GM21717 (cell line): ENCODE results near the gene CREB5.

Experiments used
- ATAC-seq: cut with Tn5 transposase; IDR thresholded peaks from one replicate; pipeline ENCODE4 v1.9.1; 2021; ENCODE audit warnings: mild to moderate bottlenecking, moderate library complexity; ENCODE audit not compliant: unreplicated experiment

The CREB5 gene

GRCh38 chr7:28702171-28702570 lies 289.9 kb downstream of the CREB5 start:
- no peak for ATAC-seq

GRCh38 chr7:28703037-28703765 lies 290.9 kb downstream of the CREB5 start:
- ATAC-seq, result no peak

DNA sequence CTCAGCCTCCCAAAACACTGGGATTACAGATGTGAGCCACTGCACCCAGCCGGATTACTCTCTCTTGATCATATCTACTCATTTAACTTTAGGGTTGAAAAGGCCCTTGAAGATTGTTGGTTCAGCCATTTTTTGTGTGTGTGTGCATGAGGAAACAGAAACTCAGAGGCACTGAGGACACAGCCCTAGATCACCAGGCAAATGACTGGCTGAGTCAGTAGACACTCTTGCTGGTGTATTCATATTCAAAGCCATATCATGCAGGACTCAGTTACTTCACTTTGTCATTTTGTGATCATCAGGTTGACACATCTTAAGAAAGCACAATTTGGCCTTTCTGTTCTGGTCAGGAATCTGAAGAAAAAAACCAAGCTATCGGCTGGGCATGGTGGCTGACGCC lies 292.4 kb downstream of the CREB5 start:
- ATAC-seq, result no peak

- ATAC-seq, result peak; percentile 85
Observed at GRCh38 chr7:28705350-28705749, 293.0 kb downstream of the CREB5 start.

DNA sequence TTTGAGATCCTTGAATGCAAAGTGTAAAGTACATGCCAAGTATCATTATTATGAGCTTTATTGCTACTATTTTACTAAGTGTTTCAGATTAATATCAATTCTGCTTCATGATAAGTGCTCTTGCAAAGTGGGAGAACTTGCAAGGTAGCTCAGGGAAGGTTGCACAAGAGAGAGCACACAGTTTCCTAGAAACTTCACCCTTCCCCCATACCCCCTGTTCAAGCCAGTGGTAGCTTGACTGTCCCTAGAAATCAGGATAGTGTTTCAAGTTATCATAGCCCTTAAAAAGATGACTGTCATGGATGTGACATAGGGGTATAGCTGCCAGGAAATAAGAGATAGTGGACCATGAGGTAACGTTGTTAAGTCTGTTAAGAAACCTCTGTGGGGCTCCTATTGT lies 294.3 kb downstream of the CREB5 start:
- ATAC-seq, result no peak

GRCh38 chr7:28707291-28707690 lies 295.0 kb downstream of the CREB5 start:
- ATAC-seq, result no peak

DNA sequence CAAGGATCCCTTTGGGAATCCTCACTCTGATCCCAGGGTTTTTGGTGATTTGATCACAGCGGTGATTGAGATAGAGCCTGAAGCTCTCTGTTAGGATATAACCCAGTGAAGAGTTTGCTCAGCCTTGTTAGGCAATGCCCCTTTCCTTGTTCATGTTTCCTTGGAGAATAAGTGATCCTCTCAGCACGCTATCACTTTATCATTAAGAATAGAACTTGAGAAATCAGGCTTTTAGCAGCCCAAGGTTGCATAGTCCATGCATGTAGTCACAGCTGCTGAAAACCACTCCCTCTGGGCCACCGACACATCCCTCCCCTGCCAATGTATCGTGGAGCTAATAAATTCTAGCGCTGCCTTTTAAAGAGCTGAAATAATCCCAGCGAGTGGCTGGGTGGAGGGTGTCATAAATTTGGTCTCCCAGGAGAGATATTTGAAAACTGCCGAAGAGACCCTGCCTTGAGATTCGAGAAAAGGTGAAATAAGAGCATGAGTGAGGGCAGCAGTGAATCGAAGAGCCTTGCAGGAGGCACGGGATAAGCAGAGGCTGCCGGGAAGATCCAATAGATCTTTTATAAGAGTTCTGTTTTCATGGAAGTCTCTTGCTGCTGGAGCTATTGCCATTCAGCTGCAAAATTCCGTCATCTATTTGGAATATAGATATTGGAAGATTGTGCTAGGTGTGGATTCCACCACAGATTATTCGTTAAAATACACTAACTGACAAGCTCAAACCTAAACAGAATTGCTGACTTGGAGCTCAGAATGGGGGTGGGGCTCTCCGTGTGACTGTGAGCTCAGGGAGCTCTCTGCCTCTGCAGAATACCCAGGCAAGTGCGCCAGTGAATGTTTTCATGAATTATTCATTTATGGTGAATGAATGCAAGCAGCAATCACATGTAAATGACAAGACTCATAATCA lies 296.0 kb downstream of the CREB5 start:
- no peak for ATAC-seq

GRCh38 chr7:28709748-28710147 lies 297.4 kb downstream of the CREB5 start:
- no peak for ATAC-seq

DNA sequence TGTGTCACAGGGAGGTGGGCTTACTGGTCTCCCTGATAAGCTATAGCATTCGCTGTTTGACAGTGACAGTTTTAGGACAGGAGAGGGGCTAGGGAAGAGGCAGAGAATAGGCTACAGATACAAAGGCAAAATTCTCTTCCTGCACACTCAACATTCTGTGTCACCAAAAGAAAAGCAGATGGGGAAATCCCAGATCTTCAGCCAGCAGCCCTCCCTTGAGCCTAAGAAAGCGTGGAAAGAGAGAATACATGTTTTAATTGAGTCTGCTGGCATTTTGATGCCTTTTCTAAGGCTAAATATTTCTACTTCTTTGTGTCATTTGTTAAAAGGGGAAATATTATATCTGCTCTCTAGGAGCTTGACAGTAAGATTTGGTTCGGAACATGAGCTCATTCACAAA lies 298.8 kb downstream of the CREB5 start:
- ATAC-seq, result no peak

DNA sequence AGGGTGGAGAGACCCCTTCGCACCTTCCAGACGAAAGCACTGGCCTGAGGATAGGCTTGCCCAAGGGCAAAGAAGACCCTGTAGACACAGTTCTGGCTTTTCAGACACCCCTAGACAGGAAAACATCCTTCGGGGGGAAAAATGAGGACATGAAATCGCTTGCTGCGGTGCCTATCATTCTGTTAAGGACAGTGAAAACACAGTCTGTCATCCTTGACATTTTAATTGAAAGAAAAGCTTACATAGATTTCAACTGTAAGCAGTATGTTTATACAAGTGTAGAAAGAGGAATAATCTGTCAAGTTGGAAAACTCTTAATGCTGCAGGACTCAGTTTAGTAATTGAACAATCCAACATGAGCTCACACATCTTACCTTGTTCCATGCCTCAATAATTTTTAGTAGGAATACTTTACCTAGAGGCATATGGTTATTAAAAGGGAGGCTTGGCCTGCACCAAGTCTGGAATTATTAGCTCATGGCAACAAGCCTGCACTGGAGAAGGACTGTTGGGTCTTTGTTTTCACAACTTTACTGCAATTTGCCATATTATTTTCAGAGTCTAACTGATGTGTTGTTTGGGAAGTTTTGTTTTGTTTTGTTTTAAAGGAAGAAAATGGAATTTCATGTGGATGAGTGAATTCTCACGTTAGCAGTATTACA lies 302.3 kb downstream of the CREB5 start:
- ATAC-seq, result no peak

DNA sequence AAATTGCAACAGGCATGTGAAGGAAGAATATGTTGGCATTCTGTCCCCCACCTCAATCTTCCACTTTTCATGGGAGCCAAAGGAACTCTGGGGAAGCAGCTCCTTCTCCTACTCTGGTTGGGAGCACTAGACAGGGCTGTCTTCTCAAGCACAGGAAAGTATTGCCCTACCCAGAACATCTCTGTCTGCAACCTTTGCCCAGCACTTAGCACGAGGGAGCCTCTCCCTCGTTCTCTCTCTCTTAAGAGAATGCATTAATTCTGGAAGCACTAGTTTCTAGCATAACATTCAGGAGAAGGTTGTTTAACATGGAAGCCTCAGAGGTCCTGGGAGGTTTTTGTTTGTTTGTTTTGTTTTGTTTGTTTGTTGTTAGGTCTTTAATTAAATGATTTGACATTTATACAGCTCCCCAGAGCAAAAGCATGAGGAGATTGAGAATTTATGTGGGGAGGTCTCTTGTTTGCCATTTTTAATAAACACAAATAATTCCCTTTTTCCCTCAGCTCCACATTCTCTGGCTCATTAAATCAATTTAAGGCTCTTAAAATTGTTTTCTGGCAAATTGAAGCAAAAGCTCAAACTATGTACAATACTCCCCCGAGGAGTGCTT lies 305.2 kb downstream of the CREB5 start:
- ATAC-seq, result no peak

DNA sequence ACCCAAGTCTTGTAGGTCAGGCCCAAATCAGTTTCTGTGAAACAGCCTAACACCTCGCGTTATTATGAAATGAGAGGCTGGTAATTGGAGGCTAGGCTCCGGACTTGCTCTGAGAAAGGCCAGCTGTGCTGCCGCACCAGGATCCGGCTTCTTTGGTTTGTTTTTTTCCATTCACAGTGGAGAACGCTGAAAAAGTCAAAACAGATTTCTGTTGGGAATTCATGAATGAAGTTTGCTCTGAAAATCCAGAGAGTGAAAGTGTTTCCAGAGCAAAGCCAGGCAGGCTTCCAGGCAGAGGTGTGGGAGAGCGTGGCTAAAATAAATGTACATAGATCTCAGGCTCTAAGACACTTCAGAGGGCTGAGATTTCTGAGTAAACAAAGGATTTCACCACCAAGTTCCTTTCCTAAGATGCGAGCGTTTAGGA lies 305.8 kb downstream of the CREB5 start:
- no peak for ATAC-seq

- no peak for ATAC-seq
Observed at GRCh38 chr7:28718545-28718944, 306.2 kb downstream of the CREB5 start.

DNA sequence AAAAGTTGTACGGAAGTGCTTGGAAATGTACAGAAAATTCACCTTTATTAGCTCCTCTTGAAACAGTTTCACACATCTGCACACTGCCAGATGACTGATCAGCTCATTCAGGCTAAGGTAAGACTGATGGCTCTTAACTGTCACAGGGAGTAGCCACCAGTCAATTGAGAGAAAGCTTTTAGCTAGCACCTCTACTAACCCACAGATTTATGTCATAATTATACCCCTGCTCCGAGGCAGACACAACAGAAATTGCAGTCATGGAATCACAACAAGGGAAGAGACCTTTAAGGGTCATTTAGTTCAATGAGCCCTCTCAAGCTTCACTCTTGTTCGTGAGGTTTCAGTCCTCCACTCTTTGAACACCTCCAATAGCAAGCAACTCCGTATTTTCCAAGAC lies 310.4 kb downstream of the CREB5 start:
- ATAC-seq, result no peak

DNA sequence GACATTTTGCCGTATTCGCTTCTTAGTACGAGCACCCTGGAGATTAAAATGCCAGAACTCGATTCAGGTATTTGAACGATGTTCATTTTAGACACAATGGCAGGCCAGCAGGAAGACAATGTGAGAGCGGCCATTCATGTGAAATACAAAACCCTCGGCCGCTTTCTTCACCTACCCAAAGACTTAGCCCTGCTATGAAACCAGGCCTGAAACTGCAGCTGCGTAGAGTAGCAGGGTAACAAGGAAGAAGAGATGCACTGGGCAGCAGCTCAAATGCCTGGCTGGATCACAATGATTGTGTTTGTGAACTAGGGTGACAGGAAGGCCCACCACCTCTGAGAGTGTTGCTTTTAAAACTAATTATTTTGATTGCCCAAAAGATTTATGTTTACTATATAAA lies 311.0 kb downstream of the CREB5 start:
- ATAC-seq, result no peak

GRCh38 chr7:28724563-28724962 lies 312.2 kb downstream of the CREB5 start:
- ATAC-seq, result no peak

GRCh38 chr7:28725045-28725642 lies 312.8 kb downstream of the CREB5 start:
- no peak for ATAC-seq

DNA sequence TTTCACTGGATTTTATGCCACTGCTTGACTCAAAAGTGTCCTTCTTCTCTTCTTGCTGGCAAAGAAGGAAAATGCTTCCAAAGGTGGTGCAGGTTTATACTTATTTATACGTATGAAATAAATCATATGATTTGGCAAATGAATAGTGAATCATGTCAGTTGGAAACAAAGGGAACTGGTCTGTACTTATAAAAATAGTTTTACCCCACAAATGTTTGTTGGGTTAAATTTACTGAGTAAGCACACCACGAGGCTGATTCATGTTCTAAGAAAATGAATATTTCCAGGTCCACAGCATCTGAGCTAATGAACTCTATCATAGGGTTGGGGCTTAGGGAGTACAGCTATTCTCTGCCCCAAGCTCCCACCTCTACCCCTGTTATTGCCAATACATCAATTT lies 313.6 kb downstream of the CREB5 start:
- ATAC-seq, result no peak

DNA sequence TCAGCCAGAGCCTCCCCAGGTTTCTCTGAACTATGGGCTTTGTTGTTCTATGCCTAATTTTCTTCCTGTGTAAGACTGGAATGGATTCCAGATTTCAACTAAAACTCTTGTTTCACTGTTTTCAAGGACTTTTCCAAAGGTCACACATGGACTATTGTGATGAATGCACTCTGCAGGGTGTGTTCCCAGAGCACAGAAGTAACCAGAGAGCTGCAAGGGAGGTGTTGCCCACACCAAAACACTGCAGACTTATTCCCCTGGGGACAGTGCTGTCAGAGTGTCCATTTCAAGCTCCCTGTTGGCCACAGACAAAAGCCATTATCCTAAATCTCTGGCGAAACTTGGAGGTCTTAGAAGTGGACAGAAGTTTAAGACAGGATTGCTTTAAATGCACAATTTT lies 314.2 kb downstream of the CREB5 start:
- no peak for ATAC-seq

- no peak for ATAC-seq
Observed at GRCh38 chr7:28729281-28729680, 317.0 kb downstream of the CREB5 start.

- no peak for ATAC-seq
Observed at GRCh38 chr7:28729727-28730126, 317.4 kb downstream of the CREB5 start.
